HG03196 (cell line): ENCODE results near the gene HIBCH.
"Not testable (repeated sequence)": the region's sequence is repeated elsewhere in the genome, so short reads cannot be mapped to it uniquely, and the experiment has no call there.

ENCODE experiments used
- ATAC-seq: cut with Tn5 transposase; IDR thresholded peaks from one replicate; pipeline ENCODE4 v1.9.1; 2021; ENCODE audit not compliant: unreplicated experiment

The HIBCH gene

DNA sequence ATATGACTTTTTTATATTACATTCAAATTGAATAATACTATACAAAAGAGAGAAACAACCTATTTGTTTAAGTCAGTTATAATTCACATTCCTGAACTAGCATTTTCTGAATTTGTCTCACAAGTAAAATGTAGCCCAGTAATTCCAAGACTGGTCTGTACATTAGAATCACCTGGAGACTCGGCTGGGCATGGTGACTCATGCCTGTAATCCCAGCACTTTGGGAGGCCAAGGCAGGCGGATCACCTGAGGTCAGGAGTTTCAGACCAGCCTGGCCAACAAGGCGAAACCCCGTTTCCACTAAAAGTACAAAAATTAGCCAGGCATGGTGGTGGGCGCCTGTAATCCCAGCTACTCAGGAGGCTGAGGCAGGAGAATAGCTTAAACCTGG lies 7.0 kb downstream of the HIBCH start:
- not testable (repeated sequence) for ATAC-seq

DNA sequence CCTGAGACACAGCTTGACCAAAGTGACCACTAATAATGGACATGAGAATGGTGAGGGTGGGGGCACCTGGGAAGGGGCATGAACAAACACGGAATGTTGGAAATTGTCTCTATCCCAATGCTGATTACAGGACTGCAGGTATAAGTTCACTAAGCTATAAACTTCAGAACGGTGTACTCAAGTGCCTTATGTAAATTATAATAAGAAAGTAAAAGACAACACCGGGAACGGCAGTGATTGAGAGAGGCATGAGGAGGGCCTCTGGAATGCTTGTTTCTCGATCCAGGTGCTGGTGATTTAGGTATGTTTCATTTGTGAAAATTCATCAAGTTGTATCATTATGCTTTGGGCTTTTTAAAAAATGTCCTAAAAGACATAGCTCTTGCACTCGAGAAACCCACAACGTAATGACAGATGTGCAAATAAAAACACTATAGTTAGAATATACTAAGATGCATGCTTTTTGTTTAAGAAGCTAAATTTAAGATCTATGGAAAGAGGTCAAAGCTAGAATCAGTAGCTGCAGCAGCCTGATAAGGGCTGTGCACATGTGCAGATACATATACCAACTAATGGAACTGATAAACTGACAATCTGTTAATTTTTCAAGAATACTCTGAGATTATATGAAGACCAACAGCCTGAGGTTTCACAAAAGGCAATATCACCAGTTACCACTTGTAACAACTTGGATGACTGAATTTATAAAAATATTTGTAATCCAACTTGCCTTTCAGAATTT lies 7.6 kb downstream of the HIBCH start:
- no peak for ATAC-seq

DNA sequence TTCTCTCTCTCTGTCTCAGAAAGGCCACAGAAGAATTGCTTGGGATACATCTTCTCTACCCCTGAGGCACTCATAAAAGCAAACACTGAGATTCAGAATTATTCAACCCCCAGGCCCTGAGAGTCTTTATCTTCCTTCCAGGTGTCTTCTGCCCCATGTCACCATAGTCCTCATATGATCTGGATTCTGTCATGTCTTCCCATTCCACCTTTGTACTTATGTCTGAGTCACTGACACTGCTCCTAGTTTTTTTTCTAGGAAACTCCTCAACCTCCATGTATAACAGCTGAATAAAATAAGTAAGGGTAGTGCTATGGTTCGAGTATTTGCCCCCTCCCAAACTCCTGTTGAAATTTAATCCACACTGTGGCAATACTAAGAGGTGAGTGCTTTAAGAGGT lies 11.6 kb downstream of the HIBCH start:
- ATAC-seq = no peak

DNA sequence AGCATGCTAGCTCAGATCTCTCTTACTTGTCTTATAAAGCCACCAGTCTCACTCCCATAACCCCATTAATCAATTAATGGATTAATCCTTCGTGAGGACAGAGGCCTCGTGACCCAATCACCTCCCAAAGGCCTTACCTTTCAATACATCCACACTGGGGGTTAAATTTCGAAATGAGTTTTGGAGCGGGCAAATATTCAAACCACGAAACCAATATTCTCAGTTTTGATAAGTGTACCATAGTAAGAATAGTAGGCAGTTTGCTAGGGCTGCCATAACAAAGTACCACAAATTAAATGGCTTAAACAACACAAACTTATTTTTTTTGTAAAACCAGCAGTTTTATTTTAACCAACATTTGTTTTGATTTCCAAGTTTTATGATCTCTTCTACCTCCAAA lies 15.2 kb downstream of the HIBCH start:
- ATAC-seq = no peak

DNA sequence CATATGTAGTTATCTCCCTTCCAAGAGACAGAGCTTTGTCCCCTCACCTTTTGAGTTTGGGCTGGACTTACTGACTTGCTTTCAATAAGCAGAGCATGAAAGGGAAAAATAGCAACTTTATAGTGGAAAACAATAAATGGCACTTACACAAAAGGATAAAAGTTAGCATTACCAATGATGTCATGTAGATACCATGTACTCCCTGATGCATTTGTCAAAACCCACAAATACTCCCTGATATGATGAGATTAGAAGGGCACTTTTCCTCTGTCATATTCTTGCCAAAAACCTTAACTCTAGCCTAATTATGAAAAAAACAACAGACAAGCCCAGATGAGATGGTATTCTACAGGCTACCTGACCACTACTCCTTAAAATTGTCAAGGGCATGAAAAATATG lies 16.0 kb downstream of the HIBCH start:
- no peak for ATAC-seq

DNA sequence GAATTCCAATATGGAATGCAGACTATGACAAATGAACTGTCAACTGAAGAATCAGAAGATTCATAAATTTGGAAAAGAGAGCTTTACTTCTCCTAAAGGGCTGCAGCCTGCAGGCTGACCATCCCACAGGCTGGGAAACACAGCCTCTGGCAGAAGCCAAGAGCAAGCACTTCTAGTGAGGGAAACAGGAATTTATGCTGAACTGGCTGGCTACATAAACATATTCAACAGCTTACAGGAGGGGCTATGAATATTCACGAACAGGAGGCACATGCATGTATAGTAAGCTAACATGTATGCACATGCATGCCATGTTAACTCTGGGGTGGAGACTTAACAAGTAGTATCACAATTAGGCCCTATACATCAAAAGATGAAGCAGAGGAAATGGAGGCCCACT lies 17.6 kb downstream of the HIBCH start:
- no peak for ATAC-seq

DNA sequence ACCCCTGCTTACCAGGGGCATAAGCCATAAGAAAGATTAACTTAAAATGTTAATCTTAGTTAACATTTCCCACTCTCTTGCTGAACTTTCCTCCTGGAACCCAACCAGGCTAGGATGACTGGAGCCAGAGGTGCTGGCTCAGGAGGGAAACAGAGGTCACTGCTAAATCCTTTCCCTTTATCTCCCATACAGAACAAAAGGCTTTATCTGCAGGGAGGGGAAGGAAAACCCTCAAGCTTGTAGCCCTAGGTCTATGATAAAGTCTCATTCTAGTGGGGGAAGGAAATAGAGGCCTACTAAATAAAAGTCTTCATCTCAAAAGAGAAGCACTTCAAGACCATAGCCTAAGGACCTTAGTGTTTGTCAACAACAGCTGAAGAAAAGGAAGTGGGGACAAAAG lies 18.6 kb downstream of the HIBCH start:
- ATAC-seq = no peak

DNA sequence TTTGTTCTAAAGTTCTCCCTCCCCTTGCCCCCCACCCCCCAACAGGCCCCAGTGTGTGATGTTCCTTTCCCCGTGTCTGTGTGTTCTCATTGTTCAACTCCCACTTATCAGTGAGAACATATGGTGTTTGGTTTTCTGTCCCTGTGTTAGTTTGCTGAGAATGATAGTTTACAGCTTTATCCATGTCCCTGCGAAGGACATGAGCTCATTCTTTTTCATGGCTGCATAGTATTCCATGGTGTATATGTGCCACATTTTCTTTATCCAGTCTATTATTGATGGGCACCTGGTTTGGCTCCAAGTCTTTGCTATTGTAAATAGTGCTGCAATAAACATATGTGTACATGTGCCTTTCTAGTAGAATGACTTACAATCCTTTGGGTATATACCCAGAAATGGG lies 21.7 kb downstream of the HIBCH start:
- not testable (repeated sequence) for ATAC-seq

DNA sequence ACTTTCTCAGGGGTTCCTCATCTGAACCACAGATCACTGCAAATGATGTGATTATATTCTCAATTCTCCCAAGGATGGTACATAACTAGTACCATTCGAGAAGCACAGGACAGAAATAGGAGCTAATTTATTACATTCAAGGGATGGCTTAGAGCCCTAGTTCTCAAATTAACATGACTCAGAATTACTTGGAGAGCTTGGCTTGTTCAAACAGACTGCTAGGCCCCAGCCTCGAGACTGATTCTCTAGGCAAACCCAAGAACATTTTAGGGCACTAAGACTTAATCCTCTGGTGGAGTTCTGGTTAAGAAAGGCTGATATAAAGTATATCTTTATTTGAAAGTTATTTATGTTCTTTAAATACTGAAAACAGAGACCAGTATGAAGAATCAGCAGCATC lies 35.8 kb downstream of the HIBCH start:
- ATAC-seq = no peak

DNA sequence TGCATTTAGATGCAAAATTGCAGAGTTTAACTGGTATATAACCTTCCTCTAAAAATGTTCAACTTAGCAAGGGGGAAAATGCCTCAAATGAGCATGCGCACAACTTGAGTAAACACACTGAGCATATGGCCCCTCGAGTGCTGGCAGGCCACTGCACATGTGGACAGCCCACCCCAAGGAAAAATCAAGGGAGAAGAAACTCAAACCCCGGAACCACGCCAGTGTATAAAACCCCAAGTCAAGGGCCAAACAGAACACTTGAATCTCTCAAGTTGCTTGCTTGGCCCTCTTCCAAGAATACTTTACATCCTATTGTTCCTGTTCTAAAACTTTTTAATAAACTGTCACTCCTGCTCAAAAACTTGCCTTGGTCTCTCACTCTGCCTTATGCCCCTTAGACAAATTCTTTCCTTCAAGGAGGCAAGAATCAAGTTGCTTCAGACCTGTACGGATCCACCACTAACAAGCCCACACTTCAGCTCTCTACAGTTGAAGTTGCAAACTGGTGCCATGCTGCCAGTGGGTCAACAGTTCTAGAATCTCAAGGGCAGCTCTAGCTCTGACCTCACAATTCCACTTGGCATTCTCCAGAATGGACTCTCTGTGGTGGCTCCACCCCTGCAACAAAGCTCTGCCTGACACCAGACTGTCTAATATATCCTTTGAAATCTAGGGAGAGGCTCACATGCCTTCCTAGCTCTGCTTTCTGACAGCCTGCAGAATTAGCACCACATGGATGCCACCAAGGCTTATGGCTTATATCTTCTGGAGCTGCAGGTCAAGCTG lies 38.9 kb downstream of the HIBCH start:
- ATAC-seq = no peak

DNA sequence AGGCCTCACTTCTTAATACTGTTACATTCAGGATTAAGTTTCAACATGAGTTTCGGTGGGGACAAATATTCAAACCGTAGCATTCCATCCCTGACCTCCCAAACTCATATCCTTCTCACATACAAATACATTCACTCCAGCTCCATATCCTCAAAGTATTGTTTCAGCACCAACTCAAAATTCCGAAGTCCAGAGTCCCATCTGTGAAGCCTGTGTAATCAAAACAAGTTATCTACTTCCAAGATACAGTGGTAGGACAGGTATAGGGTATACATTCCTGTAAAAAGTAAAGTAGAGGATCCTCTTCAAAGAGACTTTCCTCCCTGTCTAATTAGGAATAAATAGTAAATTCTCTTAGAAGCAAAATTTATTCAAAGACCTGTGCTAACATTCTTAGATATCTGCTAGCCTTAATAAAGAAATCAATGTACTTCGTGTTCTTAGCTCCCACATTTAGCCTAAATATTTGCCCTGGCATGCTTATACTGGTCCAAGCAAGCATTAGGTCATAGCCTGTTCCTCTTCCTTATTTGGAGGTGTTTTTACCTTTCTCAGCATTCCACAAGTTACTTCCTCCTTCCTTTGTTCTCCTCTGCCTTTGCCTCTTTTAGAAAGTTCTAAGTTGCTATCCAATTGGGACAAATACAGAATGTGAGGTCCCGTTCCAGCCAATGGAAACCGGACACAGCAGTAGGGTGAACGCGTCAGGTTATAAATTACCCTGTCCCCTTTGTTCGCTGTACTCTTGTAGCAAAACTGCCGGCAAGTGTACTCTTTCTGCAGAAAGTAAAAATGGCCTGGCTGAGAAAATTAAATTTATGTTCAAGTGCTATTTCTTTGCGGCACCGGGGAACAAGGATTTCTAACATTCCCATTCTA lies 40.1 kb downstream of the HIBCH start:
- ATAC-seq = not testable (repeated sequence)

DNA sequence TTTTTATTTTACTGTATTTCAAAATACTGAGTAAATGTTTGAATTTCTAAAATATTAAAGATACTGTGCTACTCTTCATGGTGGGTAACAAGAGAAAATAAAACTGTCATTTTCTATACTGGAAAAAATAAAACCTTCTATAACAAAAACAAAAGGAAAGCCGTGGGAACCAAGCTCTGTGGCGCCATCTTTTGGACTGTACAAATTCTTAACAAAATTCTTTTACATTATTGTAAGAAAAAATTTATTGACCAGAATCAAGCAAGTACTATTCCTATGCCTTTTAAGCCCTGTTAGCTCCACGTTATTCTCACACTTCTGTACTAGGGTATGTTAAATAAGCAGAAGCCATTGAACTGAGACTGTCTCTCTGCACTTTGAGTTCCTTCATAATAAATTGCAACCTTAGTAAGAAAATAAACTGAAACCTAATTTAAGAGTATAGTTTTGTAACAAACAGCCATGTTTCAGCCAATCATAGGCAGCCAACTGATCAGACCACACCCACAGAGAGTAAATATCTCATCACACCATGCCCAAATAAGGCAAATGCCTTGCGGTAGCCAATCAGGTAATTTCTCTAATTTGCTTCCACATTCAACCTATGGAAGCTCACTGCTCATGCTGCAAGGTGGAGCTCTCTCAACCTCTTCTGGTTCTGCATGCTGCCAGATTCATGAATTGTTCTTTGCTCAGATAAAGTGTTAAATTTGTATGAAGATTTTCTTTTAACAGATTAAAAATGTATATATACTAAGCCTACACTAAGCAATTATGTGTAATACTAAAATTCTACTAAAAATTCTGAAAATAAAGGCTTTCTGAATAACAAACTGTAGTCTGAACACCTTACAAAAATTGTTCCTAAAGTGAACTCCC lies 42.2 kb downstream of the HIBCH start:
- ATAC-seq = no peak

DNA sequence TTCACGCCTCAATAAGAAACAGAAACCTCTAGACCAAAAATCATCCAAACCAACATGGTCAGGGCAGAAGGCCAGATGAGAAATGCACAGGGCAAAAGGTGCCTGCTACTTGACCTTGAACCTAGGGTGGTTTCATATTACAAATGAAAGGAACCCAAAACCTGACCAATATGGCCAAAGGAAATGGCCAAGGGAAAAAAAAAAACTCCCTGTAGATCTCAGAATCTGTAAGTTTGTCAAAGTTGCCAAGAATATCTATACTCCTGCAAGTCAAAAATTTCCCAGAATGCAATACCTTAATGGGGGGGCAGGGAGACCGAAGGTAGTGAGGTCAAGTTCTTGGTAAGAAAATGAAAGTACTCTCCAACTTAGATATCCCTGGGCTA lies 47.2 kb downstream of the HIBCH start:
- no peak for ATAC-seq

DNA sequence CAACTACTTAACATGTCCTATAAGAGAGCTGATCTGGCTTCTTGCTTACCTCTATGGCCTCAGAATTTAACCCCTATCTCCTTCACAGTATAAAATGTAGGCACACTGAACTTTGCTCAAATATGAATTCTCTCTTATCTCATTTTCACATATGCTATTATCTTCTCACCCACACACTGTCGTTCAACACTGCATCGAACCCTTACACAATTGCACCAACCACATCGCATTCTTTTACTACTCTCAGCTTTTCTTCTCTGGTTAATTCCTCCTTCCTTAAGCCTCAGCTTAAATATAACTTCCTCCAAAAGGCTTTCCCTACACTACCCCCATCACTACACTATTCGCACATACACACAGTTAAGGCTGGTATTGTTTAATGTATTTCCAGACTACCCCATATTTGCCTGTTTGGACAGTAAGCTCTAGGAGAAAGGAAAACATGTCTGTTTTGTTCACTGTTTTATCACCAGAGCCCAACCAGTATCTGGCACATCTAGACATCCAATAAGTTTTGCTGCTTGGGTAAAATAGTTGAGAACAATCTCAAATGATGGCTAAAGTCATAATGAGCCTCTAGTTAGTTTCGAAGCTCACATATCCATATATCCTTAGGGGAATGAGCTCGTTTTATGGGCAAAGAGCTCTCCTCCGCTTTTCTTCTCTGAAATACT lies 47.7 kb downstream of the HIBCH start:
- no peak for ATAC-seq

DNA sequence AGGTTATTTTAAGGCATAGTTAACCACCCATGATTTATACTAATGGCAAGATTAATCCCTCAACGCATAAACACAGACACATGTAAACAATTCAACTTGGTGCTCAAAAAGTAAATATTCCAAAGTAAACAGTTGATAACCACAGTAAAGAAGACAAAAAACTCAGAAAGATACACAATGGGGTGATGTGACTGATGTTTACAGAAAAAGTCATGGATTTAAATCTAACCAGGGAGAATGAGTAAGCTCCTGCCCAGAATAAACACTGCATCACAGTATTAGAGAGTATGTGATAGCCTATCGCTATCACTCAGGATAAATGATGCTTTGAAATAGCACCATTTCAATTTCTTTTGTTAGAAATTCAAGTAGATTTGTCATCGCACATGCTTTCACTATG lies 49.3 kb downstream of the HIBCH start:
- ATAC-seq = no peak

DNA sequence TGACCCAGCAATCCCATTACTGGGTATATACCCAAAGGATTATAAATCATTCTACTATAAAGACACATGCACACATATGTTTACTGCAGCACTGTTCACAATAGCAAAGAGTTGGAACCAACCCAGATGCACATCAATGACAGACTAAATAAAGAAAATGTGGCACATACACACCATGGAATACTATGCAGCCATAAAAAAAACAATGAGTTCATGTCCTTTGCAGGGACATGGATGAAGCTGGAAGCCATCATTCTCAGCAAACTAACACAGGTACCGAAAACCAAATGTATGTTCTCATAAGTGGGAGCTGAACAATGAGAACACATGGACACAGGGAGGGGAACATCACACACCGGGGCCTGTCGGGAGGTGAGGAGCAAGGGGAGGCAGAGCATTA lies 49.9 kb downstream of the HIBCH start:
- ATAC-seq = not testable (repeated sequence)

DNA sequence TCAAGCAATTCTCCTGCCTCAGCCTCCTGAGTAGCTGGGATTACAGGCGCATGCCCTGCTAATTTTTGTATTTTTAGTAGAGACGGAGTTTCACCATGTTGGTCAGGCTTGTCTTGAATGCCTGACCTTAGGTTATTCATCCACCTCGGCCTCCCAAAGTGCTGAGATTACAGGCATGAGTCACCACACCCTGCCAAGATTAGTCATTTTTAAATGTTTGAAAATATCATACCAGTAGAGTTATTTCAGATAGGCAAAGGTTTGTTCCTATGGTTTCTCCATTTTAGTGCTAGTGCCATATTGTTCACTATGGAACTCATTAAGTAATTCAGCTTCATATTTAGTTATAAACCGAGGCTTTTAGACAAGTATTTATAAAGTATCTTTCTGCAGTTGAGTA lies 52.3 kb downstream of the HIBCH start:
- ATAC-seq = no peak

DNA sequence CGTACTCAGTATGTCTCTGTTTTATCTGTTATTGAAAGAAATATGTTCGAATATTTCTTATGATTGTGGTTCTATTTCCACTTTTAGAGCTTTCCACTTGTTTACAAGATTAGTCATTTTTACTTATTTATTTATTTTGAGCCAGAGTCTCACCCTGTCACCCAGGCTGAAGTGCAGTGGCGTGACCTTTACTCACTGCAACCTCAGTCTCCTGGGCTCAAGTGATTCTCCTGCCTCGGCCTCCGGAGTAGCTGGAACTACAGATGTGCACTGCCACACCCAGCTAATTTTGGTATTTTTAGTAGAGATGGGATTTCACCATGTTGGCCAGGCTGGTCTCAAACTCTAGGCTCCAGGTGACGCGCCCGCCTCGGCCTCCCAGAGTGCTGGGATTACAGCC lies 53.3 kb downstream of the HIBCH start:
- no peak for ATAC-seq

DNA sequence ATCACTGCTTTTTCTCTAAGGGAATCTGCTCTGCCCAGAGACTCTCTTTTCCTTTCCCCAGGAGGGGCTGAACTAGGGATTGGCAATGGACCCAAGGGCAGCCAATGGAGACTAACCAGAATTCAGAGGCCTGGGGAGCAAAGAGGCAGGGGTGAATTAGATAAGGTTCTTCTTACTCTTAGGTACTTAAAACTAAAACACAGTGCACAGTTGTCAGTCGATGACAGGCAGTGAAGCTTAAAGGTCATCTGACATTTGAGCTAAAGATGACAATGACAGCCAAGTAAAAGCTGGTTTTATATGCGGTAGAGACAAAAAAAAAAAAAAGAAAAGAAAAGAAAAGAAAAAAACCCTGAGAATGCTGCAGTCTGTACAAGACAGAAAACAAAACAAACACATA lies 57.8 kb downstream of the HIBCH start:
- no peak for ATAC-seq

DNA sequence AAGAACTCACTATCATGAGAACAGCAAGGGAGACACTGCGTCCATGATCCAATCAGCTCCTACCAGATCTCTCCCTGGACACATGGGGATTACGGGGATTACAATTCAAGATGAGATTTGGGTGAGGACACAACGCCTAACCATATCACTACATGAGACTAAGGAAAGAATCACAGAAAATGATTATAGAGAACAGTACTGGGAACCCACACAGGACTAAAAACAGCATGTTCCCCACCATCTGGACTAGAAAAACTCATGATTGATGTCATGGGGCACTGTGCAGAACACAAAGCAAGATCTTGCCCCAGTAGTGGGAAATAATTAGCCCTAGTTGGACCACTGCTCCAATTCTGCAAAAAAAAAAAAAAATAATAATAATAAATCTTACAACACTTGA lies 63.5 kb downstream of the HIBCH start:
- no peak for ATAC-seq
